T-helper 17 cell (primary cell): Measurements from ENCODE around the gene CTDP1. TPM values are rescaled to one million over a fixed set of nuclear protein-coding genes. Genes with fewer than 3 reads are reported as not detected.

Experiments used
- ATAC-seq: fragments of 150-1000 bp; cut with Tn5 transposase; 2 replicates; pipeline ENCODE4 v1.10.0; 2021; ENCODE audit warnings: mild to moderate bottlenecking, moderate library complexity
- DNase-seq, 3 donors: peaks; one replicate each; pipeline versions ENCODE4 v3.0.0 to v3.0.0-alpha.2; 2020 to 2021
- H3K9me3 ChIP-seq: one replicate; pipeline ENCODE4 v1.7.0; 2013; ENCODE audit warnings: low read length, mild to moderate bottlenecking; ENCODE audit not compliant: control insufficient read depth, poor library complexity, severe bottlenecking
- H3K27ac Mint-ChIP-seq: one replicate; pipeline ENCODE4 v1.8.0; 2022; ENCODE audit warnings: mild to moderate bottlenecking, moderate library complexity, mixed read lengths
- H3K27me3 Mint-ChIP-seq: one replicate; pipeline ENCODE4 v1.8.0; 2022; ENCODE audit warnings: mixed read lengths
- H3K36me3 Mint-ChIP-seq: one replicate; pipeline ENCODE4 v1.8.0; 2022; ENCODE audit warnings: low read depth, mixed read lengths
- H3K4me1 Mint-ChIP-seq: one replicate; pipeline ENCODE4 v1.8.0; 2022; ENCODE audit warnings: mild to moderate bottlenecking, mixed read lengths
- H3K4me3 Mint-ChIP-seq: one replicate; pipeline ENCODE4 v1.8.0; 2022; ENCODE audit warnings: mild to moderate bottlenecking, moderate library complexity, mixed read lengths
- total RNA-seq, 4 donors: library from RNA in 2 of 4; stranded (reverse) in 2 of 4; gene quantifications; one replicate each; pipeline ENCODE4 v1.2.3 and lab custom pipeline; 2022 to 2026

CTDP1 gene
- total RNA-seq, 2 donors from 2014 or later, result 61.0 to 65.1 TPM

DNA sequence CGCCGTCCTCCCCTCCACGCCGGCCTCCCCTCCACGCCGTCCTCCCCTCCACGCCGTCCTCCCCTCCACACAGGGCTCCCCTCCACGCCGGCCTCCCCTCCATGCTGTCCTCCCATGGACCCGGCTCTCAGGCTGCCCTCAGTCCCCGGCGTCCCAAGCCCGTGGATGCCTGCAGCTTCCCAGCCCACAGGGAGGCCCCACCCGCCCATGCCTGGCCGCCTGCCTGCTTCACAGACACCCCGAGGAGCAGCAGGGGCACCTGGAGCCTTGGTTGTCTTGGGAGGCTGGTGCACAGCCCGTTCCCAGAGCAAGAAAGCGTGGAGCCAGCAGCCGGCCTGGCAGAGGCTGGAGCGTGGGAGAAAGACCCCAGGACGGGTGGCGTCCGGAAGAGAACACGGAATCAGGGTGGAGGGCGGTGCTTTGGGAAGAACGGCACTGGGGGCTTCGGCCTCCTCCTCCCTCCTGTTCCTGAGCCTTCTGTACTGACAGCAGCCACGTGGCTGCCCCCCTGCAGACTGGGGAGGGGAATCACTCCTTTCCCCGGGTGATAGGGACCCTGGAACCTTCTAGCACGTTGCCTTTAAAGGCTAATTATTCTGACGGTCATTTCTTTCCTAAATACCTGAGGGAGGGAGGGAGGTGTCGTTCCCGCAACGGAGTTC is 92.0 kb downstream of the CTDP1 start:
- Mint-ChIP-seq H3K4me1 (no peaks in the 10 kb centered on the region), H3K36me3 (no peaks in the 10 kb centered on the region), H3K27ac (no peak overlapping the region), H3K27me3 (peaks cover 11% of the 10 kb centered on the region), H3K4me3 (no peak overlapping the region)
- no peak for ATAC-seq
- no peak for DNase-seq
- H3K9me3 ChIP-seq, result peaks cover 5% of the 10 kb centered on the region

GRCh38 chr18:79772108-79772864 is 92.7 kb downstream of the CTDP1 start:
- no peak for ATAC-seq
- H3K9me3 ChIP-seq, result peaks cover 5% of the 10 kb centered on the region
- Mint-ChIP-seq H3K4me3 (no peak overlapping the region), H3K27ac (no peak overlapping the region), H3K27me3 (peaks cover 11% of the 10 kb centered on the region), H3K4me1 (no peaks in the 10 kb centered on the region), H3K36me3 (no peaks in the 10 kb centered on the region)
- DNase-seq, result no peak

DNA sequence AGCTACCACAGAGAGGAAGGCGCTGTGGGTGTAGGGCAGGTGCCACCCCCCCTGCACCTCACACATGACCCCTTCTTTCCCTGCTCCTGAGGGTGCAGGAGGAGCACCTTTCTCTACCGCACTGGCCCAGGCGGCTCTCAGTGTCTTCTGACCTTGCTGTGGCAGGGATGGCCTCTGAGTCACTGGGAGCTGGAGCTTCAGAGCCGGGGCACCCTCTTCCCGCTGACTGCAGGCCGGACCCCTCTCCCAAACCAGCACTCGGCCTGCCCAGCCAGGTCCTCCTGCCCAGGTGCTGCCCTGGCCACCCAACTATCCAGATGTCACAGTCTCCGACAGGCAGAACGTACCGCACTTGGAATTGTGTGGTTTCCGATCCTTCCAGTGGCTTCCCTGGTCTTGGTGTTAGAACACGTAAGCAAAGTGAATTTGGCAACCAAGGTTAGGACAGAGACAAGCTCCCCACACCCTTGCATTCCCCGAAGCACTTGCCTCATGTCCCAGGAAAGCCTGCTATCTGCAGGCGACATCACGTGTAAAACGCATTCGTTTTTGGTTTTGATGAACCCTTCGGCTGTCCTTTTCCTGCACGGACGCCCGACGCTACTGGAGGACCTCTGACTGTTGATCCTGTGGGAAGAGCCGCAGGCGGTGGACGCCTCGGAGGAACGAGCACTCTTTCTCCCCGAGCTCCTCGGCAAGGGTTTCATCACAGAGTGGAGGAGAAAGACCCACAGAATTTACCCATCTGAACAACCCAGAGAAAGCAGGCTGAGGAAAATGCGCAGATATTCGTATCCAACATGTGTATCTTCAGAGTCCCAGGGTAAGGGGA is 93.5 kb downstream of the CTDP1 start:
- Mint-ChIP-seq H3K4me3 (no peak overlapping the region), H3K27ac (no peak overlapping the region), H3K36me3 (no peaks in the 10 kb centered on the region), H3K27me3 (peaks cover 11% of the 10 kb centered on the region), H3K4me1 (no peaks in the 10 kb centered on the region)
- DNase-seq (no peak), ATAC-seq (no peak)
- H3K9me3 ChIP-seq, result peaks cover under 1% of the 10 kb centered on the region

- ATAC-seq (no peak), DNase-seq (no peak)
- no peaks in the 10 kb centered on the region for H3K36me3 Mint-ChIP-seq
- peaks cover 20% of the 10 kb centered on the region for H3K27me3 Mint-ChIP-seq
- no peak overlapping the region for H3K4me3 Mint-ChIP-seq
- no peaks in the 10 kb centered on the region for H3K4me1 Mint-ChIP-seq
- no peak overlapping the region for H3K27ac Mint-ChIP-seq
- no peaks in the 10 kb centered on the region for H3K9me3 ChIP-seq
Observed at GRCh38 chr18:79774111-79774510, 94.5 kb downstream of the CTDP1 start.

DNA sequence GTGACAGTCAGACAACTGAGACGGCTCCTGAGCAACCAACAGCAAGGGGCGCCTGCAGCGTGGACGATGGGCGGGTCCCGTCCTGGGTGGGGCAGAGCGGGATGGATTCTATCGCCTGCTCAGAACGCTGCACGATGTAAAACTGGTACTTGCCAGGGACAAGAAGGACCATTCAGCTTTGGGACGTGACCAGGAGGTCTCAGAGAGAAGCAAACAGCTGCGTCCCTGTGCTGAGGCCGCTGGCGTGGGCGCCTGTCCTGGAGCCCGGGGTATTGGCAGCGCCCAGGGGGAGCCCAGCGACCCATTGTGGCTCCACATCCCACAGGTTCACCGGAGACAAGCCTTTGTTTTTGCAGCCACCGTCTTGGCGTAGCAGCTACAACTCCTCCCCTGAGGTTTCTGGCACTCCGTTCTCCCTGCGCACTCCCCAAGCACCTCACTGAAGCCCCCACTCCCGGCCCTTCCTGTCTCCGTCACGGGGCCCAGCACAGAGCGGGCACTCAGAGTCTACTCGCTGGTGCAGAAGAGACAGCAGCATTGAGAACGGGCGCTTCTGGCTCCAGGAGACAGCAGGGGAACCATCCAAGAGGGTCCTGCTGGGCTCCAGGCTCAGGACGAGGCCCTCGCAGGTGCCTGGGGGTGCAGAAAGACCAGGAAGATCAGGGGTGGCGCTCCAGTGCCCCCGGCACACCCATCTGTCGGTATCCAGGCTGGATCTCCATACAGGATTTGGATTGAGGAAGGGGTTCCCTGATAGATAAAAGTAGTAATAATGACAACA is 96.0 kb downstream of the CTDP1 start:
- no peaks in the 10 kb centered on the region for H3K36me3 Mint-ChIP-seq
- DNase-seq (no peak), ATAC-seq (no peak)
- H3K27me3 Mint-ChIP-seq, result peaks cover 27% of the 10 kb centered on the region
- H3K4me1 Mint-ChIP-seq, result no peaks in the 10 kb centered on the region
- no peak overlapping the region for H3K27ac Mint-ChIP-seq
- no peak overlapping the region for H3K4me3 Mint-ChIP-seq
- no peaks in the 10 kb centered on the region for H3K9me3 ChIP-seq

GRCh38 chr18:79776674-79777073 is 97.1 kb downstream of the CTDP1 start:
- H3K4me3 Mint-ChIP-seq, result no peak overlapping the region
- no peaks in the 10 kb centered on the region for H3K4me1 Mint-ChIP-seq
- no peaks in the 10 kb centered on the region for H3K36me3 Mint-ChIP-seq
- H3K27ac Mint-ChIP-seq, result no peak overlapping the region
- H3K27me3 Mint-ChIP-seq, result peaks cover 27% of the 10 kb centered on the region
- ATAC-seq (no peak), DNase-seq (no peak)
- H3K9me3 ChIP-seq, result no peaks in the 10 kb centered on the region

DNA sequence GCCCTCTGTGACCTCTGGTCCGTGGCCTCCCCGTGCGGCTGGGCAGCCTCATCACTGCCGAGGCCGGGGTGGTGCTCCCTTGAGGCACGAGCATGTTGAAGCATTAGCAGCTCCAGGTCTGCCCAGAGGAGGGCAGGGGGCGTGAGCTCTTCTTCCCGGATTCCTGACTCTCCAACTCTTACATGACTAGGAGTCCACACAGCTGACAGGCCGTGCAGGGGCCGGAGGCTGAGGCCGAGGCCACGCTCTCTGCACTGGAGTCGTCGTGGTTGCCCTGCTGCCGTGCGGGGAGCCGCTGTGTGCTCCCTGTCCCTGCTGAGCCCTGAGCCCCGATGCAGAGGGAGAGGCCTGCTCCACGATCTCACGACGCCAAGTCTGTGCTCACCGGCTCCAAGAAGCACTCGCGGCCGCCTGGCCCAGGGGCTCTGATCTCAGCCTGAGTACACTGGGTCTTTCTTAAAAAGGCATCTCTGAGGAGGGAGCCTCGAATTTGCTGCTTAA is 98.7 kb downstream of the CTDP1 start:
- H3K9me3 ChIP-seq, result no peaks in the 10 kb centered on the region
- Mint-ChIP-seq H3K36me3 (no peaks in the 10 kb centered on the region), H3K27me3 (peaks cover 22% of the 10 kb centered on the region), H3K4me3 (no peak overlapping the region), H3K27ac (no peak overlapping the region), H3K4me1 (no peaks in the 10 kb centered on the region)
- ATAC-seq (no peak), DNase-seq (no peak)

GRCh38 chr18:79779021-79779699 is 99.6 kb downstream of the CTDP1 start:
- no peak overlapping the region for H3K27ac Mint-ChIP-seq
- ATAC-seq, result no peak
- H3K27me3 Mint-ChIP-seq, result peaks cover 20% of the 10 kb centered on the region
- H3K4me3 Mint-ChIP-seq, result no peak overlapping the region
- H3K4me1 Mint-ChIP-seq, result no peaks in the 10 kb centered on the region
- H3K9me3 ChIP-seq, result no peaks in the 10 kb centered on the region
- DNase-seq, result no peak
- H3K36me3 Mint-ChIP-seq, result no peaks in the 10 kb centered on the region

GRCh38 chr18:79779700-79780190 is 100.1 kb downstream of the CTDP1 start:
- no peak for DNase-seq
- Mint-ChIP-seq H3K4me3 (no peak overlapping the region), H3K27me3 (peaks cover 23% of the 10 kb centered on the region)

GRCh38 chr18:79780547-79780946 is 100.9 kb downstream of the CTDP1 start:
- Mint-ChIP-seq H3K4me3 (no peak overlapping the region), H3K4me1 (no peaks in the 10 kb centered on the region), H3K36me3 (no peaks in the 10 kb centered on the region), H3K27ac (no peak overlapping the region), H3K27me3 (peaks cover 30% of the 10 kb centered on the region)
- no peak for ATAC-seq
- H3K9me3 ChIP-seq, result no peaks in the 10 kb centered on the region
- DNase-seq, result no peak

More at GRCh38 chr18:79779700-79780190, 100.1 kb downstream of the CTDP1 start:
- H3K27ac Mint-ChIP-seq, result no peak overlapping the region
- no peak for ATAC-seq
- no peaks in the 10 kb centered on the region for H3K9me3 ChIP-seq
- H3K36me3 Mint-ChIP-seq, result no peaks in the 10 kb centered on the region
- no peaks in the 10 kb centered on the region for H3K4me1 Mint-ChIP-seq

DNA sequence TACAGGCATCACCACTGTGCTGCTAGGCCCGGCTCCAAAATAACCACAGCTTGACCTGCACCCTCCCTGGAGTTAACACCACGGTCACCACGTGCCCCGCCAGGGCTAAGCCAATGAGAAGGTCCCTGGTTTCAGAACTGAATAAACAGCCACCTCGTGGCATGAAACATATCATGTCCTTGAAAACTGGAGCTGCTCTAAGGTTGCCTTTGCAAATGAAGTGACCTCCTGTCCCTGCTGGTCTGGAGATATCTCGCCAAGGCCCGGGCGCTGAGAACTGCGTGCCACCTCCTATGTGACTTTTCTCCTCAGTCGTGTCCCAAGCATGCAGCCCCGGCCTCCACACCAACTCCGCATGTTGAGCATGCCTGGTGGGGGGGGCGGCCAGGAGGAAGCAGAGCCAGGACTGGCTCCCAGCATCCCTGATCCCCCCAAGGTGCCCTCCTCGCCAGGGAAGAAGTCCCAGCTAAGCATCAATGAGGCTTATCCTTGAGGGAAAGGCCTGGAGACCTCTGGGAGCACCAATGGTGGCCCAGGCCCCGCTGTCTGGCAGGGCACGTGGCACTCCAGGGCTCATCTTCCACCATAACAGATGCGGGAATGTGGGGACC is 101.8 kb downstream of the CTDP1 start:
- no peaks in the 10 kb centered on the region for H3K9me3 ChIP-seq
- ATAC-seq, result no peak
- Mint-ChIP-seq H3K4me3 (no peak overlapping the region), H3K36me3 (no peaks in the 10 kb centered on the region), H3K27ac (no peak overlapping the region), H3K27me3 (peaks cover 39% of the 10 kb centered on the region), H3K4me1 (no peaks in the 10 kb centered on the region)
- no peak for DNase-seq
